Eye (tissue), 1 donor: ENCODE results near the gene TGFB2.

Experiments used
- DNase-seq: peaks from one replicate; pipeline ENCODE4 v3.0.0-alpha.2; 2015

Gene TGFB2

GRCh38 chr1:218431476-218431875, 86.3 kb downstream of the TGFB2 start:
- DNase-seq, result no peak

DNA sequence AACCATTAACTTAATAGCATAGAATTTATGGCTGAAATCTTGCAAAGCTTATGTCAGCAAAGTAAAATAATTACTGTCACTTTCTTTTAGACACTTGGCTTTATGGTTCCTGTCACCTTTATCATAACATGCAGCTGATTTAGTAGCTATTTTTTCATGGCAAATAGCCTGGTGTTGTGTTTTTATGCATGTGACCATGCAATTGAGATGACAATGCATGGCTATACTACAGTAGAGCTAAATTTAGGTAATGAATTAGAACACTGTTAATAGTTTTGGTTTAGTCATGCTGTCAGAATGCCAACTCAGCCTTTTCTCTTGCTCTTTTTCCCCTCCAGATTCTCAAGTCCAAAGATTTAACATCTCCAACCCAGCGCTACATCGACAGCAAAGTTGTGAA, 88.6 kb downstream of the TGFB2 start:
- no peak for DNase-seq

- DNase-seq, result no peak
These were observed 90.4 kb downstream of the TGFB2 start for GRCh38 chr1:218435528-218435927.

DNA sequence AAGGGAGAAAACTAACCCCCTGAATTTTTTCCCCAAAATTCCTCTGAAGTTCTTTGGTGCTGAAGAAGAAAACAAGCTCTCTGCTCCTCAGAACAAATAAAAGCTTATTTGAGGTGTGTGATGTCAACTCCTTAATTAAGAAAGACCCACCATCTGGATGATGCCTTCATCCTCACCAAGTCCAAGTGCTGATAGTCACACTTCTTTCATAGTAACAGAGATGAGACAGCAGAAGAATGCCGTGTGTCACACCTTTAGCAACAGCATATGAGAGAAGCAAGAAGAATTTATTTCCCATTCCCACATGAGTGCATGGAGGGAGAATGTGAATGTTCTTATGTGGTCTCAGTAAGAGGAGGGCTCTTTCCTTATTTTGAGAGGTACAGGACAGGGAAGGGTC, 91.2 kb downstream of the TGFB2 start:
- no peak for DNase-seq

GRCh38 chr1:218436997-218437396, 91.9 kb downstream of the TGFB2 start:
- no peak for DNase-seq

- no peak for DNase-seq
These were observed 94.6 kb downstream of the TGFB2 start for GRCh38 chr1:218439541-218440295.

- DNase-seq, result no peak
These were observed 98.1 kb downstream of the TGFB2 start for GRCh38 chr1:218443255-218443654.

GRCh38 chr1:218444173-218444572, 99.0 kb downstream of the TGFB2 start:
- no peak for DNase-seq

DNA sequence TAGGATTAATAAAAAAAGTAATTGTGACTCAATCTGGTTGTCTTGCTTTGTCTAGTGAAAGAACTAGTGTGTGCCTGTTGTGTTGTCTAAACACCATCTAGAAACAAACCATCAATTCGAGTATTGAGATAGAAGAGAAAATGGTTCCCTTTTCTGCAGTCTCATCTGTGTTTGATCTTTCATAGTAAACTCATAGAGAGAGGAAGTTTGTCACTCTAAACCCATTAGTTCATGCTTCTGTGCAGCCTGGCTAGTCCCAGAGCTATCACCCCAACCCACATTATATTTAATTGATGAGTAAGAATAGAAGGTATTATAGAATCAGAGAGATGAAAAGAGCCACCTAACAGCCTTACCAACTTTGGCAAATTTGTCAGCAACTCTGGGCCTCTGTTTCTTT, 99.5 kb downstream of the TGFB2 start:
- no peak for DNase-seq

GRCh38 chr1:218447010-218447689, 102.0 kb downstream of the TGFB2 start:
- no peak for DNase-seq

DNA sequence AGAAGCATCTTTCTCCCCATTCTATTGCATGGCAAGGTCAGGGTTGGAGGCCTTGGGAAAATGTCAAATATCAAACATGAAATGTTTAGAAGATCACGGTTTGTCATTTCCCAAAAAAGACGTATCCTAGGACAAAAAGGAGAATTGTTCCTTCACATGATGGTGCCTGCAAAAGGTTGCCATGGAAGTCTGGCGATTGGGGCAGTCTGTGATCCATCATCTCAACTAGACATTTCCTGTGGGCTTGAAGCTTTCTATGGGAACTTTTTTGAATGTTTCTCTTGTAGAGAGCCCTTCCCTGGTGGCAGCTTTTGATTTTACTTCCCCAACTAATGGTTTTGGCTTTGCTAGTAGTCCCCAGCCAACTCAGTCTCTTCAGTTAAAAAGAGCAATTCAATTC, 106.3 kb downstream of the TGFB2 start:
- no peak for DNase-seq

- no peak for DNase-seq
These were observed 109.7 kb downstream of the TGFB2 start for GRCh38 chr1:218454700-218455282.

DNA sequence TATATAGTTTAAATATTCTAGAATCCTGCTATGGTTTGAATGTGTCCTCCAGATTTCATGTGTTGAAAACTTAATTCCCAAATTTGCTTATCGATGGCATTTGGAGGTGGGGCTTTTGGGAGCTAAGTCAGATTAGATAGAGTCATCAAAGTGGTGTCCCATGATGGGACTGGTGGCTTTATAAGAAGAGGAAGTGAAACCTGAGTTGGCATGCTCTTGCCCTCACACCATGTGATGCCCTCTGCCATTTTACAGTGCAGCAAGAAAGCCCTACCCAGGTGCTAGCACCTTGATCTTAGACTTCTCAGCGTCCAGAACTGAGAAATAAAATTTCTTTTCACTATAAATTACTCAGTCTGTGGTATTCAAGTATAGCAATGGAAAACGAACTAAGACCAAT, 111.3 kb downstream of the TGFB2 start:
- DNase-seq, result no peak

GRCh38 chr1:218459450-218459849, 114.3 kb downstream of the TGFB2 start:
- no peak for DNase-seq

- DNase-seq, result peak; percentile 71
These were observed 115.0 kb downstream of the TGFB2 start for GRCh38 chr1:218459878-218460711.

DNA sequence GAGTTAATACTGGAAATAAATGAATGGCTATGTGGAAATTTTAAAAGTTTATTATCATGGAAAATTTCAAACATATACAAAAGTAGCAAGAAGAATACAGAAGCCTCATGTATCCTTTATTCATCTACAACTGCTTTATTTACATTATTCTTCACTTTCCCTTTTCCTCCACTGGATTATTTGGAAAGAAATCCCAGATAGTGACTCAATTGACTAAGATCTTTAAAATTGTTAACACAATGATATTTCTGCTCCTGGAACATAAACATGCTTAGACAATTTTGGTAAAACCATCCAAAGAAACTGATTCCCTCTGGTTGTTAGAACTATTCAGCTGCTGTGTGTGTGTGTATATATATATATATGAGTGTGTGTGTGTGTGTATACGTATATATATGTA, 116.2 kb downstream of the TGFB2 start:
- no peak for DNase-seq

DNA sequence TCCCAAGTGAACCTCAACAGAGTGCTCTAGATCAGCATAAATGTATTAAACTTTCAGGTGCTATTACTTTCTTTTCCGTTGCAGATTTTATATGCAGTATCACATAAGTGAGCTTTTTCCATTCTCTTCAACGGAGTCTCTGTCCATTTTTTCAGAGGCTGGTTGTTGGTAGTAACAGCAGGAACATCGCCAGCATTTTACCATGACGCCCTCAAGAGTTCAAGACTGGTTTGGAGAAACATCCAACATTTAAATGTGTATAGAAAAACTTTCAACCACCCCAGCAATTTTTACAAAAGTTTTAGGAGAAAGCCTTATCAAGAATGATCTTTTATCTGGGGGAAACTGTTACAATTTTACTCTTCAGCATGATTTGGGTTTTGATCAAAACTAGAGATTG, 117.0 kb downstream of the TGFB2 start:
- DNase-seq, result no peak

DNA sequence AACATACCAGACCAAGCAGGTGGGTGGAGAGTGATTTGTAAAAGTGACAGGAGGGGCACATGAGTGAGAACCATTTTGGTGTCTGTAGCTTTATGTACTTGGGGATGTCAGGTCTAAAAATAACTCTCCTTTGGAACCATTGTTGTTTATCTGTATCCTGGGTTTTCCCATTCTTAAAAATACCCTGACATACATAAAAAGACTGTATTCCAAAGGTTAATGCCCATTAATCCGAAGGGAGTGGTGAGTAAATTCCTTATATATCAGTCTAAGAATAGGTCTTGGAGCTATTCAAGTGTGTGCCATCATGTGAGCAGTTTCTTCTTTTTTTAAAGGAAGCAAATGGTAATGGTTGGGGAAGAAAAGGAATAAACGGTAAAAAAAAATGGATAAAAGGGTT, 117.5 kb downstream of the TGFB2 start:
- no peak for DNase-seq

DNA sequence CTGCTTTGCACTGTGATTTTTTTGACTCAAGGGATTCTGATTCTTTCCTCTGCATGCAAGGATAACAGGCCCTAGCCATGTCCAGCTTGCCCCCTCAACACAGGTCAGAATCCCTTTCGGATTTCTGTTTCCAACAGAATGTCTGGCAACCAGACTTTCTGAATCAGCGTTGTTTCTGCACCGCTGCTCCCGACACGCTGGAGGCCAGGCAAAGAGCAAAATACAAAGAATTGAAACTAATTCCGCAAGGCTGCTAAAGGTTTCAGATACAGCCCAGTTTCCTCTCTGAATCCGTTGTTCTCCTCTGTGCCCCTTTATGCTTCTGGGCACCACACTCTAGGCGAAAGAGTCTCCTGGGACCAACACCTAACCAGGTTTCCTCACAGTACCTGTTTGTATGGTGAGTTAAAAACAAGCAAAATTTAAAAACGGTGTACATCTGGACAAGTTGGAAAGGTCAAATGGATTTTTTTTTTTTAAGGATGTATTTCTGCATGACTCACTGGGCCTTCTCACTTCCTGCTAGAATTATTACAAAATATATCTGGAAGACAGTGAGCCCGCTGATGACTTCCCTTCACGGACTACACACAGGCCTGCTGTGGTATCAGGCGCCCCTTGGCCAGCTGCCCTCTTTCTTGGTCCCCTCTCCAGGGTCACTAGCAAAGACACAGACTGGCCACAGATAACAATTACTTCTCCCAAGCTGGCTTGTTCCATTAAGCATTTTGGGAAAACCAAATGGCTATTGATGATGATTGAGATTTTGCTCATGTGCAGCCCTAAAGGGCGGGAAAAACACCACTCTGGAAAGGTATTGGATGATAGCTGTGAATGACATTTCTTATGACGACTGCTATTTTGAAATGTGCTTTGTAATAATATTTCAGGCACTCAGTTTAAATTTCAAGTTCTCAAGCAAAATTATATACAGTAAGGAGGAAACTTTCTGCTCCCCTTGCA, 118.3 kb downstream of the TGFB2 start:
- DNase-seq, result peak; percentile 50

GRCh38 chr1:218464871-218465270, 119.7 kb downstream of the TGFB2 start:
- DNase-seq, result no peak

- no peak for DNase-seq
These were observed 121.3 kb downstream of the TGFB2 start for GRCh38 chr1:218466341-218467010.
